HCT116 (cell line): ENCODE results near the gene IPCEF1. TPM values are rescaled to one million over a fixed set of nuclear protein-coding genes. Genes with fewer than 3 reads are reported as not detected.

Source experiments
- ATAC-seq: fragments of 200-7000 bp; cut with Tn5 transposase; 2 replicates; pipeline ENCODE4 v1.9.1; 2020; ENCODE audit warnings: mild to moderate bottlenecking, moderate library complexity
- BruUV-seq: library from RNA; stranded (reverse); fragments of 400-500 nt; replicated peaks from 2 replicates; lab custom pipeline; 2021; lab: Mats Ljungman, UMichigan
- CTCF ChIA-PET: fragments of 300-600 bp; sonication (Branson Sonifier 250); formaldehyde crosslinking; loops from one replicate; lab custom pipeline; 2021; ENCODE audit warnings: antibody characterized with exemption; lab: Charles Lee
- POLR2A ChIA-PET: fragments of 300-600, 350-600 bp; sonication (Branson Sonifier 250); formaldehyde crosslinking; loops from one replicate; lab custom pipeline; 2021; ENCODE audit warnings: antibody characterized with exemption; lab: Charles Lee
- RAD21 ChIA-PET, 2 experiments: fragments of 300-600 bp; sonication (Branson Sonifier 250); formaldehyde crosslinking; loops; one replicate each; lab custom pipeline; 2023; ENCODE audit warnings: low total read pairs in 2 of 2; ENCODE audit not compliant: uncharacterized antibody in 2 of 2, unreplicated experiment in 2 of 2, low non-redundant PET in 1 of 2; lab: Charles Lee
- DNase-seq: peaks from one replicate; pipeline ENCODE4 v3.0.0-alpha.2; 2010; ENCODE audit warnings: low read depth, low spot score
- H2AFZ ChIP-seq: fragments of 200-600 bp; shearing (Covaris generic), sonication (generic); 2 replicates; pipeline ENCODE4 v1.6.1; 2017; ENCODE audit warnings: low read depth, mixed run types, mixed read lengths, antibody characterized with exemption, low read length; ENCODE audit not compliant: poor library complexity, severe bottlenecking
- H3K27ac ChIP-seq: 2 replicates; pipeline ENCODE4 v1.5.1; 2012; ENCODE audit warnings: low read depth, low read length
- H3K27me3 ChIP-seq: fragments of 200-600 bp; sonication (generic); 2 replicates; pipeline ENCODE4 v1.6.1; 2016; ENCODE audit warnings: mixed run types, low read length, mixed read lengths; ENCODE audit not compliant: insufficient read depth
- H3K36me3 ChIP-seq, 2 experiments: fragments of 200-500 bp in 1 of 2; fragments of 200-600 bp in 1 of 2; sonication (Bioruptor generic) in 1 of 2; sonication (generic) in 1 of 2; 2 replicates each; pipeline versions ENCODE4 v1.5.1 to v1.6.1; 2014 to 2016; ENCODE audit warnings: low read length in 2 of 2, inconsistent platforms in 1 of 2, mixed read lengths in 1 of 2, mixed run types in 1 of 2; ENCODE audit not compliant: insufficient read depth in 2 of 2, control insufficient read depth in 1 of 2
- H3K4me1 ChIP-seq, 2 experiments: fragments of 200-600 bp in 1 of 2; sonication (generic) in 1 of 2; 2 replicates each; pipeline versions ENCODE4 v1.5.1 to v1.6.1; 2012 to 2017; ENCODE audit warnings: low read length in 2 of 2, inconsistent platforms in 1 of 2, mild to moderate bottlenecking in 1 of 2, mixed read lengths in 1 of 2, mixed run types in 1 of 2, moderate library complexity in 1 of 2; ENCODE audit not compliant: insufficient read depth in 2 of 2, control insufficient read depth in 1 of 2
- H3K4me2 ChIP-seq: fragments of 200-600 bp; sonication (generic); 2 replicates; pipeline ENCODE4 v1.6.1; 2017; ENCODE audit warnings: mixed run types, low read length, mixed read lengths
- H3K4me3 ChIP-seq, 2 experiments: fragments of 200-600 bp in 1 of 2; sonication (generic) in 1 of 2; replicated peaks in 1 of 2; 2 replicates each; pipeline ENCODE4 v1.5.1; 2011 to 2016; ENCODE audit warnings: low read length in 2 of 2, control low read depth in 1 of 2, low read depth in 1 of 2, mild to moderate bottlenecking in 1 of 2, mixed read lengths in 1 of 2, mixed run types in 1 of 2
- H3K79me2 ChIP-seq: fragments of 200-600 bp; sonication (generic); 2 replicates; pipeline ENCODE4 v1.6.1; 2017; ENCODE audit warnings: mild to moderate bottlenecking, mixed run types, low read length, moderate library complexity, mixed read lengths; ENCODE audit not compliant: insufficient read depth
- H3K9ac ChIP-seq: fragments of 200-600 bp; sonication (generic); 2 replicates; pipeline ENCODE4 v1.6.1; 2016; ENCODE audit warnings: low read length, mixed read lengths
- H3K9me2 ChIP-seq: fragments of 200-600 bp; sonication (generic), shearing (Covaris generic); 2 replicates; pipeline ENCODE4 v1.6.1; 2017; ENCODE audit warnings: mixed run types, mild to moderate bottlenecking, moderate library complexity; ENCODE audit not compliant: insufficient read depth
- H3K9me3 ChIP-seq, 2 experiments: fragments of 200-500 bp in 1 of 2; fragments of 200-600 bp in 1 of 2; sonication (Bioruptor generic) in 1 of 2; sonication (generic) in 1 of 2; 2 replicates each; pipeline ENCODE4 v1.6.1; 2014 to 2017; ENCODE audit warnings: low read length in 2 of 2, mixed read lengths in 2 of 2, inconsistent platforms in 1 of 2, low read depth in 1 of 2, mild to moderate bottlenecking in 1 of 2, mixed run types in 1 of 2, moderate library complexity in 1 of 2; ENCODE audit not compliant: control insufficient read depth in 1 of 2, insufficient read depth in 1 of 2
- H4K20me1 ChIP-seq: fragments of 200-600 bp; sonication (generic), shearing (Covaris generic); 2 replicates; pipeline ENCODE4 v1.6.1; 2017; ENCODE audit warnings: mixed run types, mild to moderate bottlenecking, moderate library complexity; ENCODE audit not compliant: insufficient read depth
- CBX3 ChIP-seq: IDR thresholded peaks from 2 replicates; pipeline ENCODE4 v1.6.1; 2012; ENCODE audit warnings: low read depth
- CTCF ChIP-seq, 3 experiments: fragments of 200-600 bp in 1 of 3; sonication (generic) in 1 of 3; IDR thresholded peaks in 2 of 3; conservative IDR thresholded peaks in 1 of 3; 2 replicates each; pipeline ENCODE4 v1.5.1; 2012 to 2017; ENCODE audit warnings: low read depth in 2 of 3, low read length in 2 of 3, antibody characterized with exemption in 1 of 3, borderline replicate concordance in 1 of 3, control low read depth in 1 of 3, mild to moderate bottlenecking in 1 of 3, mixed read lengths in 1 of 3, mixed run types in 1 of 3, moderate library complexity in 1 of 3; ENCODE audit not compliant: insufficient read depth in 1 of 3
- EZH2 ChIP-seq: fragments of 200-600 bp; sonication (generic); IDR thresholded peaks from 2 replicates; pipeline ENCODE4 v1.6.1; 2017; ENCODE audit warnings: antibody characterized with exemption, mixed run types
- EZH2phosphoT487 ChIP-seq: fragments of 200-600 bp; IDR thresholded peaks from 2 replicates; pipeline ENCODE4 v1.6.1; 2018; ENCODE audit warnings: antibody characterized with exemption, borderline replicate concordance
- MAX ChIP-seq: IDR thresholded peaks from 2 replicates; pipeline ENCODE4 v1.6.1; 2012
- ZNF274 ChIP-seq: fragments of 200-500 bp; sonication (Bioruptor generic); IDR thresholded peaks from 2 replicates; pipeline ENCODE4 v1.6.1; 2014; ENCODE audit warnings: mild to moderate bottlenecking, low read depth, low read length, inconsistent platforms
- intact Hi-C: fragments of 100-400 bp; cut with micrococcal nuclease; formaldehyde crosslinking; loops from 2 replicates; pipeline ENCODE4 v1.10.0; 2022
- total RNA-seq: library from RNA; stranded (reverse); gene quantifications from one replicate; pipeline ENCODE4 v1.2.1, GENCODE V29; 2021; ENCODE audit not compliant: unreplicated experiment
- TF ChIP-seq, protein P1 (sequence below): IDR thresholded peaks from 2 replicates; pipeline ENCODE4 v1.6.1; 2012; ENCODE audit warnings: low read depth
- TF ChIP-seq, protein P2 (sequence below): IDR thresholded peaks from 2 replicates; pipeline ENCODE4 v1.6.1; 2012
- TF ChIP-seq, protein P3 (sequence below): IDR thresholded peaks from 2 replicates; pipeline ENCODE4 v1.6.1; 2011; ENCODE audit warnings: mild to moderate bottlenecking, low read length, moderate library complexity; ENCODE audit not compliant: insufficient replicate concordance; ENCODE audit errors: extremely low read depth

Gene IPCEF1
- total RNA-seq, 1 experiment from 2014 or later = 0.32 TPM

DNA sequence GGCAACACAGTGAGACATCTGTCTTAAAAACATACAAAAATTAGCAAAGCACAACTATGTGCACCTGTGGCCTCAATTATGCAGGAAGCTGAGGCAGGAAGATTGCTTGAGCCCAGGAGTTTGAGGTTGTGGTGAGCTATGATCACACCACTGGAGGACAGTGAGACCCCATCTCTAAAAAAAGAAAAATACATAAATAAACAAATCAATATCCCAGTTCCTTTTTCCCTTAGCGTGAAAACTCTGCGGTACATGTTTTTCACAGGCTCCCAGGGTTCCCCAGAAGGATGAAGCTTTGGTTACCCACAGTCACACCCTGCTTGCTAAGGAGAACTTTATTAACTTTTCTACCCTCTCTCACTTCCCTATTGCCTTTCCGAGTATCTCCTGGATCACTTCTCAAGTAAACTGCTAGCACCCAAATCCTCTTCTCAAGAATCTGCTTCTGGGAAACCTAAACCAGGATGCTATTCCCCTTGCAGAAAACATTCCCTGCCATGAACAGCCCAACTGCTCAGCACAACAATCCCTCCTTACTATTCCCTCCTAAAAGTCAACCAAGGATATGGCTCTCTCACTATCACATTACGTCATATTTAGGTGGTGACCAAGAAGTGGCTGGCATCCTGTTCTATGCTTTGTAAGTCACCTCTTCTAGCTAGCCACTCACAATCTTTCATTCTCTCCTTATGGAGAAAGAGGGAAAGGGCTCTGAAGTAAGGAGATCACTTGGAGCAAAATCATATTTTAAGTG is 122.4 kb downstream of the IPCEF1 start:
- Histone ChIP-seq H3K36me3 (no peaks in the 10 kb centered on the region), H3K9me3 (no peaks in the 10 kb centered on the region), H3K9me2 (no peaks in the 10 kb centered on the region), H2AFZ (no peak overlapping the region), H3K4me2 (no peak overlapping the region), H3K4me3 (no peak overlapping the region), H3K27me3 (no peaks in the 10 kb centered on the region), H3K79me2 (no peaks in the 10 kb centered on the region), H3K27ac (no peak overlapping the region), H3K4me1 (peaks cover 0 to 4% of the 10 kb centered on the region in 2 experiments; a peak in 2 of 4 replicates), H4K20me1 (no peaks in the 10 kb centered on the region), H3K9ac (no peak overlapping the region)
- RAD21 ChIA-PET = no interaction called here
- CTCF ChIA-PET = no interaction called here
- BruUV-seq = no TSS peak
- POLR2A ChIA-PET = no interaction called here
- no peak for ATAC-seq
- intact Hi-C loops = no loop called here
- no peak for DNase-seq
- no peak for TF ChIP-seq EZH2phosphoT487

DNA sequence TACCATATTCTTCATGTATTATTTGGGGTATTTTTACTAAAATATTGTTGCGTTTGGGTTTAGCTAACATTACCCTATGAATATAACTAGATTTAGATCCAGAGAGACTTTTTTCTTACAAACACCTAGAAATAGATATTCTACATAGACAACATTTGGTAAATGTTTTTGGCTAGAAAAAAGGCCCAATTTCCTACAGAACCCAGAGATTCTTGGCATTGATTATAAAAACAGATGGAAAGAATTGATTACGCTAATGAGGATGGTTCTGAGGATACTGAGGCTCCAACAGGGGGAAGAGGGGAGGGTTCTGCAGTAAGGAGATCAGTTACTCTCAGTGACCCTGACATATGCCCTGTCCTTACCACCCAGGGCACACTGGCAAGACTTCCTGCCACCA is 123.2 kb downstream of the IPCEF1 start:
- H3K36me3 ChIP-seq = no peaks in the 10 kb centered on the region
- H3K27me3 ChIP-seq = no peaks in the 10 kb centered on the region
- no peaks in the 10 kb centered on the region for H3K9me3 ChIP-seq
- no peak overlapping the region for H3K27ac ChIP-seq
- no peaks in the 10 kb centered on the region for H3K9me2 ChIP-seq
- ChIA-PET RAD21 (no interaction called here), POLR2A (interaction anchor here (0.7 kb wide), 1 partner anchor 10 kb away, joined by 4 read pairs; no protein-coding TSS in a partner anchor), CTCF (no interaction called here)
- ATAC-seq (no peak), DNase-seq (no peak)
- intact Hi-C loops = no loop called here
- H4K20me1 ChIP-seq = no peaks in the 10 kb centered on the region
- H3K4me1 ChIP-seq = no peaks in the 10 kb centered on the region
- no peak overlapping the region for H3K4me2 ChIP-seq
- H3K4me3 ChIP-seq = no peak overlapping the region
- no TSS peak for BruUV-seq
- H3K79me2 ChIP-seq = no peaks in the 10 kb centered on the region
- H3K9ac ChIP-seq = no peak overlapping the region
- H2AFZ ChIP-seq = no peak overlapping the region
- TF ChIP-seq, protein P1, sequence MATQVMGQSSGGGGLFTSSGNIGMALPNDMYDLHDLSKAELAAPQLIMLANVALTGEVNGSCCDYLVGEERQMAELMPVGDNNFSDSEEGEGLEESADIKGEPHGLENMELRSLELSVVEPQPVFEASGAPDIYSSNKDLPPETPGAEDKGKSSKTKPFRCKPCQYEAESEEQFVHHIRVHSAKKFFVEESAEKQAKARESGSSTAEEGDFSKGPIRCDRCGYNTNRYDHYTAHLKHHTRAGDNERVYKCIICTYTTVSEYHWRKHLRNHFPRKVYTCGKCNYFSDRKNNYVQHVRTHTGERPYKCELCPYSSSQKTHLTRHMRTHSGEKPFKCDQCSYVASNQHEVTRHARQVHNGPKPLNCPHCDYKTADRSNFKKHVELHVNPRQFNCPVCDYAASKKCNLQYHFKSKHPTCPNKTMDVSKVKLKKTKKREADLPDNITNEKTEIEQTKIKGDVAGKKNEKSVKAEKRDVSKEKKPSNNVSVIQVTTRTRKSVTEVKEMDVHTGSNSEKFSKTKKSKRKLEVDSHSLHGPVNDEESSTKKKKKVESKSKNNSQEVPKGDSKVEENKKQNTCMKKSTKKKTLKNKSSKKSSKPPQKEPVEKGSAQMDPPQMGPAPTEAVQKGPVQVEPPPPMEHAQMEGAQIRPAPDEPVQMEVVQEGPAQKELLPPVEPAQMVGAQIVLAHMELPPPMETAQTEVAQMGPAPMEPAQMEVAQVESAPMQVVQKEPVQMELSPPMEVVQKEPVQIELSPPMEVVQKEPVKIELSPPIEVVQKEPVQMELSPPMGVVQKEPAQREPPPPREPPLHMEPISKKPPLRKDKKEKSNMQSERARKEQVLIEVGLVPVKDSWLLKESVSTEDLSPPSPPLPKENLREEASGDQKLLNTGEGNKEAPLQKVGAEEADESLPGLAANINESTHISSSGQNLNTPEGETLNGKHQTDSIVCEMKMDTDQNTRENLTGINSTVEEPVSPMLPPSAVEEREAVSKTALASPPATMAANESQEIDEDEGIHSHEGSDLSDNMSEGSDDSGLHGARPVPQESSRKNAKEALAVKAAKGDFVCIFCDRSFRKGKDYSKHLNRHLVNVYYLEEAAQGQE = no peak
- TF ChIP-seq MAX (no peak), CBX3 (no peak), ZNF274 (no peak), EZH2 (no peak), EZH2phosphoT487 (no peak), CTCF (IDR thresholded peaks at IDR 0.05 in 2 of 3, conservative IDR thresholded peaks at IDR 0.05 in 1 of 3; ENCODE audit: borderline replicate concordance in 1 of 3, insufficient read depth in 1 of 3, low read depth in 2 of 3, low read length in 2 of 3) (no peak)
- TF ChIP-seq, protein P2, sequence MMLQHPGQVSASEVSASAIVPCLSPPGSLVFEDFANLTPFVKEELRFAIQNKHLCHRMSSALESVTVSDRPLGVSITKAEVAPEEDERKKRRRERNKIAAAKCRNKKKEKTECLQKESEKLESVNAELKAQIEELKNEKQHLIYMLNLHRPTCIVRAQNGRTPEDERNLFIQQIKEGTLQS = no peak
- TF ChIP-seq, protein P3, sequence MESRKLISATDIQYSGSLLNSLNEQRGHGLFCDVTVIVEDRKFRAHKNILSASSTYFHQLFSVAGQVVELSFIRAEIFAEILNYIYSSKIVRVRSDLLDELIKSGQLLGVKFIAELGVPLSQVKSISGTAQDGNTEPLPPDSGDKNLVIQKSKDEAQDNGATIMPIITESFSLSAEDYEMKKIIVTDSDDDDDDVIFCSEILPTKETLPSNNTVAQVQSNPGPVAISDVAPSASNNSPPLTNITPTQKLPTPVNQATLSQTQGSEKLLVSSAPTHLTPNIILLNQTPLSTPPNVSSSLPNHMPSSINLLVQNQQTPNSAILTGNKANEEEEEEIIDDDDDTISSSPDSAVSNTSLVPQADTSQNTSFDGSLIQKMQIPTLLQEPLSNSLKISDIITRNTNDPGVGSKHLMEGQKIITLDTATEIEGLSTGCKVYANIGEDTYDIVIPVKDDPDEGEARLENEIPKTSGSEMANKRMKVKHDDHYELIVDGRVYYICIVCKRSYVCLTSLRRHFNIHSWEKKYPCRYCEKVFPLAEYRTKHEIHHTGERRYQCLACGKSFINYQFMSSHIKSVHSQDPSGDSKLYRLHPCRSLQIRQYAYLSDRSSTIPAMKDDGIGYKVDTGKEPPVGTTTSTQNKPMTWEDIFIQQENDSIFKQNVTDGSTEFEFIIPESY = no peak
- TF ChIP-seq, all 23 proteins: peak for 0
